IPS-15b (cell line): ENCODE measurements around the gene UNC5A.
"Not testable (repeated sequence)": the region's sequence is repeated elsewhere in the genome, so short reads cannot be mapped to it uniquely, and the experiment has no call there.

Source experiments
- H3K27me3 ChIP-seq: one replicate; pipeline ENCODE4 v1.6.1; 2013; ENCODE audit warnings: low read length; ENCODE audit not compliant: control insufficient read depth, insufficient read depth
- H3K36me3 ChIP-seq: one replicate; pipeline ENCODE4 v1.6.1; 2013; ENCODE audit warnings: low read length; ENCODE audit not compliant: control insufficient read depth, insufficient read depth
- H3K4me1 ChIP-seq: one replicate; pipeline ENCODE4 v1.6.1; 2013; ENCODE audit warnings: mild to moderate bottlenecking, low read length; ENCODE audit not compliant: control insufficient read depth, insufficient read depth
- H3K4me3 ChIP-seq: one replicate; pipeline ENCODE4 v1.5.1; 2013; ENCODE audit warnings: low read depth, low read length
- H3K9ac ChIP-seq: one replicate; pipeline ENCODE4 v1.6.1; 2013; ENCODE audit warnings: low read depth, mild to moderate bottlenecking, low read length
- H3K9me3 ChIP-seq: one replicate; pipeline ENCODE4 v1.6.1; 2013; ENCODE audit warnings: mild to moderate bottlenecking, low read length; ENCODE audit not compliant: control insufficient read depth, insufficient read depth

Gene UNC5A

DNA sequence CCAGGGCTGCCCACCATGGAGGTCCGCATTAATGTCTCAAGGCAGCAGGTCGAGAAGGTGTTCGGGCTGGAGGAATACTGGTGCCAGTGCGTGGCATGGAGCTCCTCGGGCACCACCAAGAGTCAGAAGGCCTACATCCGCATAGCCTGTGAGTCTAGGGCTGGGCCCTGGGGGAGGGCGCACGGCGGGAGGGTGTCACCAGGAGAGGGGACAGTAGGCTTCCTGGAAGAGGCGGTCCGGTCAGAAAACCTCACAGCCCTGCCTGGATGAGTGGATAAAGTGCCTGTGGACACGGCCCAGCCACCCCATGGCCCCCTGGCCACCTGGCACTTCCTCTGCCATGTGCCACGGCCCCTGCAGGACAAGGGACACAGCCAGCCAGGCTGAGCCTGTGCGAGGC is 57.8 kb downstream of the UNC5A start:
- Histone ChIP-seq H3K9me3 (no peaks in the 10 kb centered on the region), H3K4me3 (no peak overlapping the region), H3K27me3 (no peaks in the 10 kb centered on the region), H3K36me3 (no peaks in the 10 kb centered on the region), H3K4me1 (peaks cover under 1% of the 10 kb centered on the region), H3K9ac (no peak overlapping the region)

DNA sequence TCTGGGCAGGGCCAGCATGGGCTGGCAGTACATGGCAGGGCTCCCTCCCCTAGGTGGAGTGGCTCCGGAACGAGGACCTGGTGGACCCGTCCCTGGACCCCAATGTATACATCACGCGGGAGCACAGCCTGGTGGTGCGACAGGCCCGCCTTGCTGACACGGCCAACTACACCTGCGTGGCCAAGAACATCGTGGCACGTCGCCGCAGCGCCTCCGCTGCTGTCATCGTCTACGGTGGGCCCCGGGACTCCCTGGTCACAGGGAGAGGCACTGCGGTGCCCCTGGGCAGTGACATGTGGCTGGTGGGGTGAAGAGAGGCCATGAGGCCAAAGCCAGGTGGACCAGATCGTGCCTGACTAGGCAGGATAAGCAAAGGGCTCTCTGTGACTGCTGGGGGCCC is 58.4 kb downstream of the UNC5A start:
- Histone ChIP-seq H3K4me3 (no peak overlapping the region), H3K9ac (no peak overlapping the region), H3K27me3 (no peaks in the 10 kb centered on the region), H3K36me3 (no peaks in the 10 kb centered on the region), H3K4me1 (no peaks in the 10 kb centered on the region), H3K9me3 (no peaks in the 10 kb centered on the region)

DNA sequence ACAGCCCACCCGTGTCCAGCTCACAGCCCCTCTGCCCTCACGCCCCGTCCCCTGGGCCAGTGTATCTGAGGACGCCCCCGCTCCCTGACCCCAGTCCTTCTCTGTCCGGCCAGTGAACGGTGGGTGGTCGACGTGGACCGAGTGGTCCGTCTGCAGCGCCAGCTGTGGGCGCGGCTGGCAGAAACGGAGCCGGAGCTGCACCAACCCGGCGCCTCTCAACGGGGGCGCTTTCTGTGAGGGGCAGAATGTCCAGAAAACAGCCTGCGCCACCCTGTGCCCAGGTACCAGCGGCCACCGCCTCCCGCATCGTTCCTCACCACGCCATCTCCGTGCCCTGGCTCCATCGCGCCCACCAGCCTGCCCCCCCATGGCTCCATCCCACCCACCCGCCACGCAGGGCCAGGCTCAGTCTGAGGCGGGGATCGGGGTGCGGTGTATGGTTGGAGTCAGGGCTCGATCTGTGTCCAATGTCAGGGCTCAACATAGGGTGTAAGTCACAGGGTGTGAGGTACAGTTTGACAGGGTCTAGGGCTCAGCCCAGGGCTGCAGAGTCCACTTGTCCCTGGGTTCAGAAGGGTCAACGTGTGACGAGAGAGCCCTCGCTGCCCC is 59.2 kb downstream of the UNC5A start:
- Histone ChIP-seq H3K9ac (no peak overlapping the region), H3K27me3 (no peaks in the 10 kb centered on the region), H3K4me1 (no peaks in the 10 kb centered on the region), H3K9me3 (no peaks in the 10 kb centered on the region), H3K36me3 (no peaks in the 10 kb centered on the region), H3K4me3 (no peak overlapping the region)

DNA sequence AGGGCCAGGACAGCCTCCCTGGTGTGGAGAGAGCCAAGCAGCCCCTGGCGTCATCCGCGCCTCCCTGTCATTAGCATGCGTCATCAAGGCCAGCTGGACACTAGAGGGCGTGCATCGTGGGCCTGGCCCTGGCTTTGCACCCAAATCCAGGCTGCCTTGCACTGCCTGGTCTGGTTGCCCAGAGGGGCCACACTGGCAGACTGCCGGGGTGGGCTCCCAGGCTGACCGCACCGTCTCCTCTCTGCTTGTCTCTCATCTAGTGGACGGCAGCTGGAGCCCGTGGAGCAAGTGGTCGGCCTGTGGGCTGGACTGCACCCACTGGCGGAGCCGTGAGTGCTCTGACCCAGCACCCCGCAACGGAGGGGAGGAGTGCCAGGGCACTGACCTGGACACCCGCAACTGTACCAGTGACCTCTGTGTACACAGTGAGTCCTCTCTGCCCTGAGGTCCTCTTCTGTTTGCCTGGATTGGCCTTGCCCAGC is 59.8 kb downstream of the UNC5A start:
- Histone ChIP-seq H3K9ac (no peak overlapping the region), H3K27me3 (no peaks in the 10 kb centered on the region), H3K4me3 (no peak overlapping the region), H3K36me3 (no peaks in the 10 kb centered on the region), H3K4me1 (no peaks in the 10 kb centered on the region), H3K9me3 (no peaks in the 10 kb centered on the region)

DNA sequence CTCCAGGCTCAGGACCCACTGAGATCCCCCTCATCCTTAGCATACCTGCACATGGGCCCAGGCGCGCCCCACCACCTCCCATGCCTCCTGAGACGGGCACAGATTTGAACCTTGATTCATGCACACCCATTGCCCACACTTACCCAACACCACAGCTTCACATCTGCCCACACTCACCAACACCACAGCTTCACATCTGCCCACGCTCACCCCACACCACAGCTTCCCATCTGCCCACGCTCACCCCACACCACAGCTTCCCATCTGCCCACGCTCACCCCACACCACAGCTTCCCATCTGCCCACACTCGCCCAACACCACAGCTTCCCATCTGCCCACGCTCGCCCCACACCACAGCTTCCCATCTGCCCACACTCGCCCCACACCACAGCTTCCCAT is 60.3 kb downstream of the UNC5A start:
- H3K9ac ChIP-seq, H3K4me1 ChIP-seq, H3K36me3 ChIP-seq, H3K9me3 ChIP-seq, H3K27me3 ChIP-seq, H3K4me3 ChIP-seq: not testable (repeated sequence)

DNA sequence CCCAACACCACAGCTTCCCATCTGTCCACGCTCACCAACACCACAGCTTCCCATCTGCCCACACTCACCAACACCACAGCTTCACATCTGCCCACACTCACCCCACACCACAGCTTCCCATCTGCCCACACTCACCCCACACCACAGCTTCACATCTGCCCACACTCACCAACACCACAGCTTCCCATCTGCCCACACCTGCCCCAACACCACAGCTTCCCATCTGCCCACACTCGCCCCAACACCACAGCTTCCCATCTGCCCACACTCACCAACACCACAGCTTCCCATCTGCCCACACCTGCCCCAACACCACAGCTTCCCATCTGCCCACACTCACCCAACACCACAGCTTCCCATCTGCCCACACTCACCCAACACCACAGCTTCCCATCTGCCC is 62.2 kb downstream of the UNC5A start:
- not testable (repeated sequence) for H3K9ac ChIP-seq, H3K9me3 ChIP-seq, H3K27me3 ChIP-seq, H3K4me3 ChIP-seq, H3K36me3 ChIP-seq, H3K4me1 ChIP-seq

DNA sequence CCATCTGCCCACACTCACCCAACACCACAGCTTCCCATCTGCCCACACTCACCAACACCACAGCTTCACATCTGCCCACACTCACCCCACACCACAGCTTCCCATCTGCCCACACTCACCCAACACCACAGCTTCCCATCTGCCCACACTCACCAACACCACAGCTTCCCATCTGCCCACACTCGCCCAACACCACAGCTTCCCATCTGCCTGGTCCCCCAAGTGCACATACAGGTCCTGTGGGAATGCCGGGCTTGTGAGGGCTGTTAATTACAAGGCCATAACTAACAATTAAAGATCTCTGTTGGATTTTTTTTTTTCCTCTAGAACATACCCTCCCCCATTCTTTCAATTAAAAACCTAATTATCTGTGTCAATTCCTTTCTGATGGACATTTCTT is 62.7 kb downstream of the UNC5A start:
- H3K9me3 ChIP-seq, H3K36me3 ChIP-seq, H3K27me3 ChIP-seq, H3K4me1 ChIP-seq, H3K9ac ChIP-seq, H3K4me3 ChIP-seq: not testable (repeated sequence)

DNA sequence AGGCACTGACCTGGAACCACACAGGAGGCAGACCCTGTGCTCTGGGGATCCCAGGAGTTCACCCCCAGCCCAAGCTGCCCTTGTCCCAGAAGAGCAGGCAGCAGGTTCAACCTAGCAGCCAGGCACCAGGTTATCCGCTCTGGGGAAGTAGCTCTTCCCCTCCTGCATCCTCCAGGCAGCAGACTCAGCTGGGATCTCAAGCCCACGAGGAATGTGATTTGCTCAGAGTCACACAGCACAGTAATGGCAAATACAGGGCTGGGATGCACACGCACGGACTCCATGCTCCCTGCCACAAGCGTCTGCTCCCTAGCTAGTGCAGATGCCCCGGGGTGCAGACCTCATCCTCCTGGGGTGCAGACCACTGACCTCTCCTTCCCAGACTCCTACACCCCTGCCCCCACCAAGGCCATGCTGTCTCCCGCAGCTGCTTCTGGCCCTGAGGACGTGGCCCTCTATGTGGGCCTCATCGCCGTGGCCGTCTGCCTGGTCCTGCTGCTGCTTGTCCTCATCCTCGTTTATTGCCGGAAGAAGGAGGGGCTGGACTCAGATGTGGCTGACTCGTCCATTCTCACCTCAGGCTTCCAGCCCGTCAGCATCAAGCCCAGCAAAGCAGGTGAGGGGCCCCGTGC is 63.3 kb downstream of the UNC5A start:
- no peak overlapping the region for H3K9ac ChIP-seq
- H3K27me3 ChIP-seq: no peaks in the 10 kb centered on the region
- no peak overlapping the region for H3K4me3 ChIP-seq
- no peaks in the 10 kb centered on the region for H3K4me1 ChIP-seq
- H3K36me3 ChIP-seq: peaks cover 2% of the 10 kb centered on the region
- no peaks in the 10 kb centered on the region for H3K9me3 ChIP-seq

DNA sequence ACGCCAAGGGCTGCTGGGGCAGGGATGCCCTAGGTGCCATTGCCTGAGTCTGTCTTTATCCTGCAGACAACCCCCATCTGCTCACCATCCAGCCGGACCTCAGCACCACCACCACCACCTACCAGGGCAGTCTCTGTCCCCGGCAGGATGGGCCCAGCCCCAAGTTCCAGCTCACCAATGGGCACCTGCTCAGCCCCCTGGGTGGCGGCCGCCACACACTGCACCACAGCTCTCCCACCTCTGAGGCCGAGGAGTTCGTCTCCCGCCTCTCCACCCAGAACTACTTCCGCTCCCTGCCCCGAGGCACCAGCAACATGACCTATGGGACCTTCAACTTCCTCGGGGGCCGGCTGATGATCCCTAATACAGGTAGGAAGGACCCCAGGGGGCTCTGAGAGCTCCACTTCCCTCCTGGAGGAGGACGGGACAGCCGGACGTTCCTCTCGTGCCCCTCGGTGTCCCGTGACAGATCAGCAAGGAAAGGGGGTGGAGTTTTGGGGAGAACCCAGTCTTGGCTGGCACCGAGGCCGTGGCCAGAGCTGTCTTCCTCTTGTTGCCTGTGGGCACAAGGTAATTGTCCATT is 63.9 kb downstream of the UNC5A start:
- H3K36me3 ChIP-seq: peaks cover 2% of the 10 kb centered on the region
- no peaks in the 10 kb centered on the region for H3K27me3 ChIP-seq
- H3K9me3 ChIP-seq: no peaks in the 10 kb centered on the region
- no peak overlapping the region for H3K4me3 ChIP-seq
- H3K9ac ChIP-seq: no peak overlapping the region
- H3K4me1 ChIP-seq: no peaks in the 10 kb centered on the region

DNA sequence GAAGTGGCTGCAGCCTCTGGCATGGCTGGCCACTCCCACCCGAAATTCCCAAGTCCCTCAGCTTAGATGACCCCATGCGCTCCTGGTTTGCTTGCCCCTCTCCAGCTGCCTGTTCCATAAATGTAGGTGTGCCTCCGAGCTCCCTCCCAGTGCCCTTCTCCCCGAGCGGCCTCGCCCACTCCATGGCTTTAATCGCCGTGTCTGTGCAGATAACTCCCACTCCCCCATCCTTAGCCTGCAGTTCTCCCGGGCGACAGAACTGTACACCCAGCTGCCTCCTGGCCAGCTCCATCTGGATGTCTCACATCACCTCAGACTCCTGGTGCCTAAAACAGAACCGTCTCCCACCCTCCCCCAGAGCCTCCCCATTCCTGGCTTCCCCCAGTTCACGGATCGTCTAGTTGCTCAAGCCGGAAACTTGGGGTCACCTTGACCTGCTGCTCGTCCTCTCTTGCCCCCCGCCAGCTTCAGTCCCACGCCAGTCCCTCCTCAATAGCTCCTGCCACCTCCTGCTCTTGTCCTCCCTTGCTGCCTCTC is 64.7 kb downstream of the UNC5A start:
- no peak overlapping the region for H3K9ac ChIP-seq
- H3K27me3 ChIP-seq: no peaks in the 10 kb centered on the region
- H3K4me1 ChIP-seq: no peaks in the 10 kb centered on the region
- H3K9me3 ChIP-seq: no peaks in the 10 kb centered on the region
- H3K36me3 ChIP-seq: peaks cover 7% of the 10 kb centered on the region
- H3K4me3 ChIP-seq: no peak overlapping the region

DNA sequence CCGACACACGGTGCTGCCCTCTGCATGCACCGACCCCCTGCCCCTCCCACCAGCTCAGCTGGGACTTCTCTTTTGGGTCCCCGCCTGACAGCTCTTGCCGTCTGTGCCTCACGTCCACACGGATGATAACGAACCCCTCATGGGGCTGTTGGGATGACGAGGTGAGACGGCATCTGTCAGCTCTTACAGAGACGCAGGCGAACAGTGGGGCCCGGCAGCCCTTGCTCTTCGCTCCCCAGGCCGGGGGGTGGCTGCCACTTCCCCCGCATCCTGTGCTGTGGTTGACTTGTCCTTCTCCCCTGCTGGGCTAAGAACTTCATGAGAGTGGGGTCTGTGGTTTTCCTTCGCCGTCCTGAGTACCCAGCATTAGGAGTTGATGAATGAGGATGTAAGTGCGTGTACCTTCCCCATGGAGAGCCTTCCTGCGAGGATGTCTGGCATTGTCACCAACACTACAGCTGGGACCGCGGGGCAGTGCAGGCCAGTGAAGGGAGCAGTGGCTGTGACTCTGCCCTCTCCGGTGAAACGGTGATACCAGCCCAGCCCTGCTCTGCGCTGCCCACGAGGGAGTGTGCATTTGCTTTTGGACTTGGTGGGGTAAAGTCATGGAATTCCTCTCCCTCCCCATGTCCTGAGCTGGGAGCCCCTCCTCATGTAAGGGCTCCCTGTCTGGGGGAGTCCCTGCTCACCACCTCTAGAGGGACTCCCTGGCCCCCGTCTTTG is 65.6 kb downstream of the UNC5A start:
- Histone ChIP-seq H3K9me3 (no peaks in the 10 kb centered on the region), H3K9ac (no peak overlapping the region), H3K4me3 (no peak overlapping the region), H3K36me3 (peaks cover 7% of the 10 kb centered on the region), H3K4me1 (no peaks in the 10 kb centered on the region), H3K27me3 (no peaks in the 10 kb centered on the region)
